ENCODE measurements around the gene IL11. TPM values are rescaled to one million over a fixed set of nuclear protein-coding genes. Genes with fewer than 3 reads are reported as not detected.

The IL11 gene
- total and polyA plus RNA-seq, 10 donors: 0.04 to 0.23 (median 0.06) TPM; not detected in 7

DNA sequence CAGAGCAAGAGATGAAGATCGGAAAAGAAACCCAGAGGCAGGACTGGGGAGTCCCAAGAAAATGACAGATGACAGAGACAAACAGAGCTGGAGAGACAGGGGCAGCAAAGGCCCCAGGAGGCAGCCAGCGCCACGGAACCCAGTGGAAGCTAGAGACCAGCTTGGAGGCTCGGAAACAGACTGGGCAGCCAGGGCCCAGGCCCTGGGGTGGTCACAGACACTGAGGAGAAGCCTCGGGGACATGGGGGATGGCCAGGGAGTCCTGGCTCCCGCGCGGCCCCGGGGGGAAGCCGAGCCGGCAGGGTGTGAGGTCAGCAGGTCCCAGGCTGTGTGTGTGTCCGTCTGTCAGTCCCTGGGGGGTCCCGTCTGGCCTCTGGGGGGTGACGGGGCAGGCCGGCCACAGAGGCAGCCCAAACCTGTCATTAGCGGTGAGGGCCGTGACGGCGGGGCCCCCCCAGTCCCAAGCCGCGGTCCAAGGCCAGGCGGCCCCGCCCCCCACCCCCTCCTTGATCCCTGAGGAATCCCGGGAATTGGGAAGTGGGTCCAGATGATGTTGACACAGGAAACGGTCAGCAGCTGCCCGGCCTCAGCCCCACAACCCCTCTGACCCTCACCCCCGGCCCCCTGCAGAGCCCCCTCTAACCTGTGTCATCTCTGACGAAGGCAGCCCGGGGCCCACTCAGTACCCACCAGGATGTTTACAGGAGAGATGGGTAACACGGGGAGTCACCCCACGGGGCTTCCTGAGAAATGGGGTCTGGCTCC lies 3.9 kb upstream of the IL11 start:
- no peak for DNase-seq

DNA sequence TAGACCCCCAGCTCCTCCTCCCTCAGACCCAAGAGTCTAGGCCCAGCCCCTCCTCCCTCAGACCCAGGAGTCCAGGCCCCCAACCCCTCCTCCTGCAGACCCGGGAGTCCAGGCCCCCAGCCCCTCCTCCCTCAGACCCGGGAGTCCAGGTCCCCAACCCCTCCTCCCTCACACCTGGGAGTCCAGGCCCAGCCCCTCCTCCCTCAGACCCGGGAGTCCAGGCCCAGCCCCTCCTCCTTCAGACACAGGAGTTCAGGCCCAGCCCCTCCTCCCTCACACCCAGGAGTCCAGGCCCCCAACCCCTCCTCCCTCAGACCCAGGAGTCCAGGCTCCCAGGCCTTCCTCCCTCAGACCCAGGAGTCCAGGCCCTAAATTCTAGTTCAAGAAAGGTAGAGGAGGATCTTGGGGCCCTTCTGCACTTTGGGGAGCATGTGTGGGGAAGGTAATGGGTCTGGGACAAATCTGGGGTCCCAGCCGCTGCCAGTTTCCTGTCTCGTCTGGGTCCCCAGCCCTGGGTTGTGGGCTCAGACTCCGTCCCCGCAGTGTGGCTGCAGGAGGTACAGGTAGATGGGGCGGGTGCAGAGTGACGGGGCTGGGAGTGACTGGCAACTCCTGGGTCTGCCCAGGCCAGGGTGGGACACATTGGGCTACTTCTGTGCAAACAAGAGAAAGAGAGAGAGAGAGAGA lies 3.2 kb upstream of the IL11 start:
- Histone ChIP-seq H3K4me3 (no peak overlapping the region), H3K27ac (no peak overlapping the region), H3K9me3 (no peaks in the 10 kb centered on the region), H3K4me1 (peaks cover 0 to 30% (median 17%) of the 10 kb centered on the region in 6 donors), H3K27me3 (replicated peaks in 1 of 7) (peaks cover 5 to 96% (median 73%) of the 10 kb centered on the region in 7 donors), H3K36me3 (no peaks in the 10 kb centered on the region)
- DNase-seq: no peak
- intact Hi-C loops (cut with DNase I; ENCODE audit: low total_unique reads): no loop called here
- WGBS, 5 donors: 45 to 68% (median 52%) methylated on average over 9 of the region's 9 CpGs
- TF ChIP-seq POLR2AphosphoS5 (IDR thresholded peaks at IDR 0.05): no peak
- no peak for TF ChIP-seq POLR2A (IDR thresholded peaks at IDR 0.05)
- TF ChIP-seq, protein P1, sequence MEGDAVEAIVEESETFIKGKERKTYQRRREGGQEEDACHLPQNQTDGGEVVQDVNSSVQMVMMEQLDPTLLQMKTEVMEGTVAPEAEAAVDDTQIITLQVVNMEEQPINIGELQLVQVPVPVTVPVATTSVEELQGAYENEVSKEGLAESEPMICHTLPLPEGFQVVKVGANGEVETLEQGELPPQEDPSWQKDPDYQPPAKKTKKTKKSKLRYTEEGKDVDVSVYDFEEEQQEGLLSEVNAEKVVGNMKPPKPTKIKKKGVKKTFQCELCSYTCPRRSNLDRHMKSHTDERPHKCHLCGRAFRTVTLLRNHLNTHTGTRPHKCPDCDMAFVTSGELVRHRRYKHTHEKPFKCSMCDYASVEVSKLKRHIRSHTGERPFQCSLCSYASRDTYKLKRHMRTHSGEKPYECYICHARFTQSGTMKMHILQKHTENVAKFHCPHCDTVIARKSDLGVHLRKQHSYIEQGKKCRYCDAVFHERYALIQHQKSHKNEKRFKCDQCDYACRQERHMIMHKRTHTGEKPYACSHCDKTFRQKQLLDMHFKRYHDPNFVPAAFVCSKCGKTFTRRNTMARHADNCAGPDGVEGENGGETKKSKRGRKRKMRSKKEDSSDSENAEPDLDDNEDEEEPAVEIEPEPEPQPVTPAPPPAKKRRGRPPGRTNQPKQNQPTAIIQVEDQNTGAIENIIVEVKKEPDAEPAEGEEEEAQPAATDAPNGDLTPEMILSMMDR (IDR thresholded peaks at IDR 0.05 in 8 of 11, conservative IDR thresholded peaks at IDR 0.05 in 3 of 11): no peak

More for the DNA sequence above, 3.9 kb upstream of the IL11 start:
- H3K36me3 ChIP-seq: no peaks in the 10 kb centered on the region
- H3K4me1 ChIP-seq: peaks cover 0 to 23% (median 11%) of the 10 kb centered on the region in 6 donors
- no peak overlapping the region for H3K27ac ChIP-seq
- peaks cover 3 to 89% (median 66%) of the 10 kb centered on the region in 7 donors for H3K27me3 ChIP-seq (replicated peaks in 1 of 7)
- intact Hi-C loops (cut with DNase I; ENCODE audit: low total_unique reads): no loop called here
- no peak overlapping the region for H3K4me3 ChIP-seq
- TF ChIP-seq POLR2AphosphoS5 (IDR thresholded peaks at IDR 0.05): no peak
- TF ChIP-seq, protein P1 (IDR thresholded peaks at IDR 0.05 in 8 of 11, conservative IDR thresholded peaks at IDR 0.05 in 3 of 11): no peak
- TF ChIP-seq POLR2A (IDR thresholded peaks at IDR 0.05): no peak
- no peaks in the 10 kb centered on the region for H3K9me3 ChIP-seq
- 18 to 37% (median 20%) methylated on average over 7 to 31 of the region's 31 CpGs for WGBS, 5 donors

DNA sequence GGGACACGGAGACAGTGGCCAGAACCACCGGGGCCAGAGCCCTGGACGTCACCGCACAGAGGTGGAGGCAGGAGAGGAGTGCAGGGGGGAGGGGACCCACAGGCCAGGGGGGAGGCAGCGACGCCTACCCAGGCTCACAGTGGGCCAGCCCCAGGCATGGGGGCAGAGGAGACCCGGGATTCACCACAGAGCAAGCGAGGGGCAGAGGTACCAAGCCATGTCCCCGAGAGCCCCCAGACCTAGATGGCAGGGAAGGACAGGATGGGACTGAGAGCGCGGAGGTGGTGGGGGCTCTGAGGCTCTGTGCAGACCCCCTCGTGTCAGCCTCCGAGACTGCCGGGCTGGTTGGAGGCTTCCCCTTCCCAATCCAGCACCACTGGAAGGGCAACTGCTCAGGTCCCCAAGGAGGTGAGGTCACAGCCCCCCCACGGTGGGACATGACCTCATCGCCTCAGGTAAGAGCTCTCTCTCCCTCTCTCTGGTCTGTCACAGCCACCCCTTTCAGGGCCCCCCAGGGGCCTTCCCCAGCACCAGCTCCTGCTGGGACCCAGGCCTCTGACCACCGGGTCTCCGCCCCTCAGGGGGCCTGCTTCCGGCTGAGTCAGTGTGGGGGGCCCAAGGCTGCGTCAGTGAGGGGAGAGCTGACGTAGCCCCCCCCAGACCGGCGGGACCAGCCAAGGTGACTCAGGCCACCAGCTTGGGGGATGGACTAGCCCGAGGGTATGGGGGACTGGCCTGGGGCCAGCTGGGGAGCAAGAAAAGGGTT lies 2.2 kb upstream of the IL11 start:
- Histone ChIP-seq H3K4me1 (peaks cover 0 to 30% (median 17%) of the 10 kb centered on the region in 6 donors), H3K27ac (no peak overlapping the region), H3K36me3 (no peaks in the 10 kb centered on the region), H3K9me3 (no peaks in the 10 kb centered on the region), H3K27me3 (replicated peaks in 1 of 7) (peaks cover 5 to 100% (median 75%) of the 10 kb centered on the region in 7 donors), H3K4me3 (no peak overlapping the region)
- intact Hi-C loops (cut with DNase I; ENCODE audit: low total_unique reads): no loop called here
- DNase-seq: no peak
- 32 to 52% (median 38%) methylated on average over 15 to 24 of the region's 24 CpGs for WGBS, 5 donors
- TF ChIP-seq, protein P1 (IDR thresholded peaks at IDR 0.05 in 8 of 11, conservative IDR thresholded peaks at IDR 0.05 in 3 of 11): no peak
- TF ChIP-seq POLR2AphosphoS5 (IDR thresholded peaks at IDR 0.05) (no peak), POLR2A (IDR thresholded peaks at IDR 0.05) (no peak)
